ENCODE results near the gene EGFLAM. TPM values are rescaled to one million over a fixed set of nuclear protein-coding genes. Genes with fewer than 3 reads are reported as not detected.

Gene EGFLAM
- total and polyA plus RNA-seq, 2 of the 4 experiments (the other 2 are of a cell fraction), result 0.77 to 1.1 TPM

- H3K4me3 ChIP-seq (ENCODE audit: insufficient read depth, low read depth, low read length), result no peak overlapping the region
- in situ Hi-C loops (cut with MboI; ENCODE audit: low sequenced_read_pairs) (loop anchor here (25.0 kb wide), 1 partner anchor 929 kb away; no protein-coding TSS in a partner anchor), intact Hi-C loops (cut with micrococcal nuclease) (loop anchor here (1.0 to 5.0 kb wide), 3 partner anchors 169 to 899 kb away; no protein-coding TSS in a partner anchor), dilution Hi-C loops (cut with HindIII; ENCODE audit: low sequenced_read_pairs, unreplicated experiment) (no loop called here)
- H3K27ac ChIP-seq (ENCODE audit: insufficient read depth, low read length), result no peak overlapping the region
- H3K23ac ChIP-seq (ENCODE audit: low read depth, low read length), result no peak overlapping the region
- no peaks in the 10 kb centered on the region for H3K36me3 ChIP-seq (ENCODE audit: control insufficient read depth, insufficient read depth, low read length)
- H3K18ac ChIP-seq (ENCODE audit: low read depth, low read length), result no peak overlapping the region
- no peak overlapping the region for H4K5ac ChIP-seq (ENCODE audit: low read depth, low read length)
- BruUV-seq (replicated peaks), result no TSS peak
- TF ChIP-seq ELK1 (IDR thresholded peaks at IDR 0.05; ENCODE audit: borderline replicate concordance, low read depth, low read length) (no peak), SMC3 (IDR thresholded peaks at IDR 0.05; ENCODE audit: low read depth, low read length) (no peak), RCOR1 (IDR thresholded peaks at IDR 0.05; ENCODE audit: insufficient replicate concordance, low read length) (no peak), RAD21 (IDR thresholded peaks at IDR 0.05; ENCODE audit: low read length) (no peak), POLR2A (IDR thresholded peaks at IDR 0.05; ENCODE audit: low read depth, low read length) (no peak), BHLHE40 (IDR thresholded peaks at IDR 0.05; ENCODE audit: low read depth, low read length) (no peak), CTCF (conservative IDR thresholded peaks at IDR 0.05; ENCODE audit: low read depth, low read length) (no peak), RFX5 (IDR thresholded peaks at IDR 0.05; ENCODE audit: low read depth, low read length) (no peak), MAFK (IDR thresholded peaks at IDR 0.05; ENCODE audit: low read depth, low read length) (no peak), CHD1 (IDR thresholded peaks at IDR 0.05; ENCODE audit: low read depth, low read length) (no peak), MXI1 (IDR thresholded peaks at IDR 0.05; ENCODE audit: borderline replicate concordance, low read depth, low read length) (no peak), CEBPB (IDR thresholded peaks at IDR 0.05; ENCODE audit: low read depth, low read length) (no peak), MAZ (IDR thresholded peaks at IDR 0.05; ENCODE audit: borderline replicate concordance, low read depth, low read length) (no peak), NFE2L2 (IDR thresholded peaks at IDR 0.05; ENCODE audit: low read depth, low read length) (no peak), FOS (IDR thresholded peaks at IDR 0.05; ENCODE audit: low read depth, low read length) (no peak)
- TF ChIP-seq, protein P1, sequence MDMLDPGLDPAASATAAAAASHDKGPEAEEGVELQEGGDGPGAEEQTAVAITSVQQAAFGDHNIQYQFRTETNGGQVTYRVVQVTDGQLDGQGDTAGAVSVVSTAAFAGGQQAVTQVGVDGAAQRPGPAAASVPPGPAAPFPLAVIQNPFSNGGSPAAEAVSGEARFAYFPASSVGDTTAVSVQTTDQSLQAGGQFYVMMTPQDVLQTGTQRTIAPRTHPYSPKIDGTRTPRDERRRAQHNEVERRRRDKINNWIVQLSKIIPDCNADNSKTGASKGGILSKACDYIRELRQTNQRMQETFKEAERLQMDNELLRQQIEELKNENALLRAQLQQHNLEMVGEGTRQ (IDR thresholded peaks at IDR 0.05; ENCODE audit: low read depth, low read length), result no peak
- H2BK5ac ChIP-seq (ENCODE audit: low read depth, low read length, poor library complexity, severe bottlenecking), result no peak overlapping the region
- H3K4me1 ChIP-seq (ENCODE audit: control insufficient read depth, insufficient read depth, low read length), result no peaks in the 10 kb centered on the region; the same call in 1 of the 2 replicates
- 88% methylated on average over 1 of the region's 3 CpGs; no CpG with 5 or more reads in 1 of the 2 experiments for WGBS, 2 experiments (ENCODE audit: extremely low coverage in 2 of 2, insufficient read length in 1 of 2)
- ChIA-PET CTCF (interaction anchor here (0.7 to 3.0 kb wide), 7 partner anchors 12 to 426 kb away, joined by 3 to 12 read pairs (median 4); no protein-coding TSS in a partner anchor), POLR2A (ENCODE audit: unreplicated experiment) (no interaction called here)
- no peaks in the 10 kb centered on the region for H3K79me1 ChIP-seq (ENCODE audit: low read depth in 1 of 2, low read length in 2 of 2)
- H3K14ac ChIP-seq (replicated peaks; ENCODE audit: low read depth, low read length), result no peak overlapping the region
- ATAC-seq (ENCODE audit: low read depth) (no peak), DNase-seq (no peak)
- H3K56ac ChIP-seq (ENCODE audit: extremely low read depth, insufficient read depth, low read length), result no peak overlapping the region
- no peaks in the 10 kb centered on the region for H4K20me1 ChIP-seq (ENCODE audit: insufficient read depth, low read length)
- no peak overlapping the region for H2BK20ac ChIP-seq (ENCODE audit: low read depth, low read length)
- no peak overlapping the region for H4K8ac ChIP-seq (ENCODE audit: low read depth in 2 of 2, low read length in 2 of 2)
- H3K9me3 ChIP-seq (ENCODE audit: control insufficient read depth, insufficient read depth, low read length), result no peaks in the 10 kb centered on the region
- H3K9ac ChIP-seq (ENCODE audit: low read depth, low read length), result no peak overlapping the region
- no peak overlapping the region for H2BK120ac ChIP-seq (ENCODE audit: low read depth, low read length)
- no peak overlapping the region for H2AK9ac ChIP-seq (replicated peaks; ENCODE audit: low read depth, low read length, poor library complexity)
- no peak overlapping the region for H2AK5ac ChIP-seq (ENCODE audit: low read depth, low read length)
- H3K4me2 ChIP-seq (ENCODE audit: low read depth, low read length), result no peak overlapping the region
- peaks cover 16% of the 10 kb centered on the region for H3K27me3 ChIP-seq (ENCODE audit: control insufficient read depth, insufficient read depth, low read length)
- no peaks in the 10 kb centered on the region for H3K9me1 ChIP-seq (ENCODE audit: insufficient read depth, low read length)
- no peak overlapping the region for H2AFZ ChIP-seq (replicated peaks; ENCODE audit: low read length, poor library complexity)
- H3K4ac ChIP-seq (ENCODE audit: low read depth, low read length), result no peak overlapping the region
- no peak overlapping the region for H2BK15ac ChIP-seq (ENCODE audit: low read depth, low read length)
- H4K91ac ChIP-seq (ENCODE audit: insufficient read depth, low read depth, low read length), result no peak overlapping the region
These were observed 125.3 kb downstream of the EGFLAM start for GRCh38 chr5:38383701-38384100.

Measured in IMR-90 (cell line).